HG02852 (cell line): Measurements from ENCODE around the gene SCPEP1.
"Not testable (repeated sequence)": the region's sequence is repeated elsewhere in the genome, so short reads cannot be mapped to it uniquely, and the experiment has no call there.

Experiments
- ATAC-seq: cut with Tn5 transposase; IDR thresholded peaks from one replicate; pipeline ENCODE4 v1.9.1; 2021; ENCODE audit warnings: mild to moderate bottlenecking, moderate library complexity; ENCODE audit not compliant: unreplicated experiment

SCPEP1 gene, protein sequence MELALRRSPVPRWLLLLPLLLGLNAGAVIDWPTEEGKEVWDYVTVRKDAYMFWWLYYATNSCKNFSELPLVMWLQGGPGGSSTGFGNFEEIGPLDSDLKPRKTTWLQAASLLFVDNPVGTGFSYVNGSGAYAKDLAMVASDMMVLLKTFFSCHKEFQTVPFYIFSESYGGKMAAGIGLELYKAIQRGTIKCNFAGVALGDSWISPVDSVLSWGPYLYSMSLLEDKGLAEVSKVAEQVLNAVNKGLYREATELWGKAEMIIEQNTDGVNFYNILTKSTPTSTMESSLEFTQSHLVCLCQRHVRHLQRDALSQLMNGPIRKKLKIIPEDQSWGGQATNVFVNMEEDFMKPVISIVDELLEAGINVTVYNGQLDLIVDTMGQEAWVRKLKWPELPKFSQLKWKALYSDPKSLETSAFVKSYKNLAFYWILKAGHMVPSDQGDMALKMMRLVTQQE

GRCh38 chr17:56977673-56978395 lies at the start of gene SCPEP1:
SCPEP1 (plus strand) TSS chr17:56978131; CDS start chr17:56978160, 29 bp downstream.
- peak; percentile 72 for ATAC-seq

DNA sequence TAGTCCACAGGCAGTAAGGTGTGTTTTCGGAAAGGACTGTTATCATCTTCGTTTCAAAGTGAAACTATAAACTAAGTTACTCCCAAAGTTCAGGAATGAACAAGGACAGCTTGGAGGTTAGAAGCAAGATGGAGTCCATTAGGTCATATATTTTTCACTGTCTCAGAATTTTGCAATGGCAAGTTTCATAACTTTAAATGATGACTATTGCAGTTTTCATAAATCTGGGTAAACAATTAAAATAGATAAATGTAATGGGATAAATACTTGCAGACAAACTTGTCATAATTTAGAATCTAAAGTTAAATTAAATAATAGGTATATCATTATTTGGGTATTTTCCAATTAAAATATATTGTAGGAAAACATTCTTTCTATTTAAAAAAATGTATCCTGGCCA lies 49.3 kb upstream of the SCPEP1 start:
- no peak for ATAC-seq

GRCh38 chr17:56929362-56929969 lies 48.5 kb upstream of the SCPEP1 start:
- ATAC-seq = no peak

- ATAC-seq = no peak
Observed at GRCh38 chr17:56930739-56931337, 47.1 kb upstream of the SCPEP1 start.

DNA sequence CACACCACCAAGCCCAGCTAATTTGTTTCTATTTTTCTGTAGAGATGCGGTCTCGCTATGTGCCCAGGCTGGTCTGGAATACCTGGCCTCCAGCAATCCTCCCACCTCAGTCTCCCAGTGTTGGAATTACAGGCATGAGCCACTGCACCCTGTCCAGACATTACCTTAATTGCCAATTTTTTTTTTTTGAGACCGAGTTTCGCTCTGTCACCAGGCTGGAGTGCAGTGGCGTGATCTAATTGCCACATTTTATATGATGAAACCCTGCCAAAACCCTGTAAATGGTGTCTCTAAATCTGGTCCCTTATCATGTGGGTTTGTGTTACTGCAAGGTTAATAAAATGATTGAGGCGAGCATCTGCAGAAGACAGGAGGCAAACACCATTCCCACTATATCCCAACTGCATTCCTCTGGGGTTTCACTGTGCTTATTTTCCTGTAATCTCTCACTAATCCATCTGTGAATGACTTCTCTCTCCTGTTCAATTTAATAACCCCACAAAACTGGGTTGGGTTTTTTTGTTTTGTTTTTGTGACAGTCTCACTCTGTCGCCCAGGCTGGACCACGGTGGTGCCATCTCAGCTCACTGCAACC lies 44.7 kb upstream of the SCPEP1 start:
- no peak for ATAC-seq

- ATAC-seq = no peak
Observed at GRCh38 chr17:56933868-56934267, 44.1 kb upstream of the SCPEP1 start.

DNA sequence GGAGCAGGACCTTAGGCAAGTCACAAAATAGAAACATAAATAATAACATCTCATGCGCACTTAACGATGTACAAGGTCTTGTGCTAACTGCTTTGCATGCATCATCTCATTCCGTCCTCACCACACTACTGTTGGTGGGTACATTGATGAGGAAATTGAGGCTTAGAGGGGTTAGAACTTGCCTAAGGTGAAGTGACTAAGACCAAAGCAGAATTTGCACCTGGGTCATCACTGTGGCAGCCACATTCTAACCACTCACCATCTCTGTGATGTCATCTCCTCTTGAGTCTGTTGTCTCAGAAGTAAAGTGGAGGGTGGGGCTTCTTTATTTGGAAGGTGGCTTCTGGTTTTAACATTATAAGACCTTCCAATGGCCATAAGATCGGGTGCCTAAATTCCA lies 43.7 kb upstream of the SCPEP1 start:
- no peak for ATAC-seq

GRCh38 chr17:56935461-56935860 lies 42.5 kb upstream of the SCPEP1 start:
- no peak for ATAC-seq

GRCh38 chr17:56936697-56937322 lies 41.1 kb upstream of the SCPEP1 start:
- ATAC-seq = no peak

GRCh38 chr17:56937687-56938086 lies 40.2 kb upstream of the SCPEP1 start:
- no peak for ATAC-seq

DNA sequence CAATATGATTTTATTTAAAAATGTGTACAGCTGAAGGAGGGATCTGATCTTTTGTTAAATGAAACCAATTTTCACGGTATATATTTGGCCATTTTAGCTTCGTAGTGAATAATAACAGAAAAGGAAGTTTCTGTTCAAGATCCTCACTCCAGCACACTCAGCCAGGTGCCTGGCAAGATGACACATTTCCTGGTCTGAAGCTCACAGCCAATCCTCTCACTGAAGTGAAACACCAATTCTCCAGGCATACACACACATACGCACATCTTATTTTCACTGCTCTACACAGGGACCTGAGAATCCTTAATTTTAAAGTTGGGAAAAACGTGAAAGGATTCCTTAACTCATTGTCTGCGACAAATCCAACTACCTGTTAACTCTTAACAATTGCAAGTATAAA lies 39.7 kb upstream of the SCPEP1 start:
- not testable (repeated sequence) for ATAC-seq

DNA sequence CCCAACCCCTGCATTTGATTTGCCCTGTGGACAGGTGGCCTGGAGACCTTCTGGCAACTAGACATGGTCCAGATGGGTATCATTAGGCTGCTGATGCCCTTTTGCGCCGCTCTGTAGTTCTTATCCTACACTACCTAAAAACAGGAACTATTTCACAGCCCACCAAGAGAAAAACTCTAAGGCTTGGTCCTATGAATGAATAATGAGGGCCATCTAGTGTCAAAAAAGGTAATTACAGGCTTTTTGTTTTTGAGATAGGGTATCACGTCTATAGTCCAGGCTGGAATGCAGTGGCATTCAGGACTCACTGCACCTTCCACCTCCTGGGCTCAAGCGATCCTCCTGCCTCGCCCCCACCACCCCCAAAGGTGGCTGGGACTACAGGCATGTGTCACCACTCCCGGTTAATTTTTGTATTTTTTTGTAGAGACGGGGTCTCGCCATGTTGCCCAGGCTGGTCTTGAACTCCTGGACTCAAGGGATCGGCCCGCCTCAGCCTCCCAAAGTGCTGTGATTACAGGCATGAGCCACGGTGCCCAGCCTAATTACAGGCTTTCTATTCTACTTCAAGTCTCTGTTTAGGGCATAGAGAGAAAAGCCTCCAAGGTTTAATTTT lies 38.0 kb upstream of the SCPEP1 start:
- no peak for ATAC-seq

DNA sequence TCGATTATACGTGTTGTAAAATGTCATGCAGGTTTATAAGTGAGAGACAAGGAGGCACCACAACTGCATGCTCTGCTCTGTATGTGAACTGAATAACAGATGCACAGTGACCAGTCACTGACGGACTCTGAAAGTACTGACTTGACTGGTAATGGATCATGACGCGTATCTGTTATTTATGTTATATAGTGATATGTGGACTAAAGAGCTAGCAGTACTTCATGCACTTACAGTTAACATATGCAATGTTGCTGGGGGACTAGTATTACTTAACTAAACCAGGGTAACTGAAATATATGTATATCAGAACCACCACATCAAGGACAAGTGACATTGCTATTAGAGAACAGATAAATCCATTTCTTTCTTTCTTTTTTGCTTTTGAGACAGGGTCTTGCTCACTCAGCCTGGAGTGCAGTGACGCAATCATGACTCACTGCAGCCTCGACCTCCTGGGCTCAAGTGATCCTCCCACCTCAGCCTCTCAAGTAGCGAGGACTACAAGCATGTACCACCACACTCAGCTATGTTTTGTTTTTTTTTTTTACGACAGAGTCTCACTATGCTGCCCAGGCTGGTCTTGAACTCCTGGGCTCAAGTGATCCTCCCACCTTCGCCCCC lies 34.3 kb upstream of the SCPEP1 start:
- no peak for ATAC-seq

DNA sequence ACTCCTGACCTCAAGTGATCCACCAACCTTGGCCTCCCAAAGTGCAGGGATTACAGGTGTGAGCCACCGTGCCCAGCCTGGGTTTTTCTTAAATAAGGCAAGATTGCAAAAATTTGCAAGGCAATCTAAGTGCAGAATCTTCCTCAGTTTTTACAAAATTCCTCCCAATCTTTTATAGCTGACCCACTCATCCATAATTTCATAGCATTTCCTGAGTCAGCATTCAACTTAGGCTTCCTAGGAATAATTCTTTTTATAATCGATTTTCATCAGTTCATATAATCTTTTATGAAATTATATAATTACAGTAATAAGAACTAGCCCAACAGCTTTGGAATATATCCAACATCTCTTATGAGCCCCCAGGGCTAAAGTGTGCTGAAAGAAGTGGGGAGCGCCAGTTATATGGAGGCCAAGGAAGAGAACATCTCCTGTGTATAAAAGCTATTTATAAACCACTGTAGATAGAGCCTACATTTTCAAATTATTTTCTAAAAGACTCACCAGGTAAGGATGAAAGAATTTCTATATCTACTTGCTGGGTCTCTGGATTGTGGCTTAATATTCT lies 31.9 kb upstream of the SCPEP1 start:
- ATAC-seq = no peak

DNA sequence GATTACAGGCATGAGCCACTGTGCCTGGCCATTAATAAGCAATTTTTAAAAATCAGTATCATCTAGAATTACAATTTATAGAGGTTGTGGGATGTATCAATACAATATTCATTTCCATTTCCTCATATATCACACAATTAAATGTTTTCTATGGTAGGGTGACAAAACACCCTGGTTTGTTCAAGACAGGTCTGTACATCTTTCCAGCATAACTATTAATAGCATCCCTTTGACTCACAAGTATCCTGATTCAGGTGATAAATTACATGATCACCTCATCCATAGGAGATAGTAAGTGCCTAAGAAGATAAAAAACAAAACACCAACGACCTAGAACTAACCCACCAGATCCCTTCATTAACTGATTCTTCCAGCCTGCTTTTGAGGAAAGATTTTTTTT lies 30.2 kb upstream of the SCPEP1 start:
- ATAC-seq = no peak

GRCh38 chr17:56948491-56948890 lies 29.4 kb upstream of the SCPEP1 start:
- no peak for ATAC-seq

DNA sequence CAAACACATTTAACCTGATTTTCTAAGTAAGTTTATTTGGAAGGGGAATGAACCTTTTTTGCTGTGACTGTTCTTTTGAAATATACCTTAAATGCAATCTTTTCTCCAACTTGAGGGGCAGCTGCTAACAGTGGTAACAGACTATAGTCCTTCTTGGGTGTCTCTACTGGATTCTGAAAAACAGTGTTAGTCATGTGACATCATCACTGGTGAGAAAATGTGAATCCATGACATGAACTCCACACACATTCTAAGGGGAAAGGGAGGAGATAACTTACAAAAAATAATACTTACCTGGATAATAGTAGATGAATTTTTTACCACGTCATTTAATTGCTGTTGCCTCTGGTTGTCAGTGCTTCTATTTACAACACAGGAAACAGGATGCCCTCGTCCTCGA lies 28.3 kb upstream of the SCPEP1 start:
- ATAC-seq = no peak

- no peak for ATAC-seq
Observed at GRCh38 chr17:56956992-56957391, 20.9 kb upstream of the SCPEP1 start.
